ENCODE results near the gene CHRNB4.

Gene CHRNB4

DNA sequence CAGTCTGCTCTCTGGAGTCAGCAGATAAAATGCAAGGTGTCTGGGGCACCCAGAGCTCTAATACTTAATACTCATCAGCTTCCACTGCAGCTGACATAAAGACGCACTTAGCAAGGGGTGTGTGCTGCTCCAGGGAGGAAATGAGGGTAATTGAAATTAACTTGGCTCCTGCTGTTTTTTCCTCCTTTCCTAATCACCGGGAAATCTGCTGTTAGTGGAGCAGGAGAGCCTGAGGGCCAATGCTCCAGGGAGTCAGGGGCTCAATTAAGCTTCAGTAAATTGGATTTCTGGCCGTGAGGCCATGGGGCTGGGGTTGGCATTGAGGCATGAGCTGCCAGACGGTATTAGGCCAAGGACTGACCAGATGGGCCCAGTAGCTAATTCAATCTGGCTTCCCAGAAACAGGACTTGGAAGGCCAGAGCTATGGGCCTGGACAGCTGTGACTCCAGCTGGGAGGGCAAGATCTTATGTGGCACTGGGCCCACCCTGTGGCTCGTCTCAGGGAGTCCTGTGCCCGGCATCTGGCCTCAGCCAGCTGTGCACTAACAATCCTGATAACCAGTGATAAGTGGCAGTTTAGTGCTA, 30.7 kb upstream of the CHRNB4 start:
- DNase-seq (ENCODE audit: low read depth in 3 of 3, low spot score in 1 of 3), result no peak

GRCh38 chr15:78668987-78669386, 28.0 kb upstream of the CHRNB4 start:
- DNase-seq (ENCODE audit: low read depth in 3 of 3, low spot score in 1 of 3), result no peak

DNA sequence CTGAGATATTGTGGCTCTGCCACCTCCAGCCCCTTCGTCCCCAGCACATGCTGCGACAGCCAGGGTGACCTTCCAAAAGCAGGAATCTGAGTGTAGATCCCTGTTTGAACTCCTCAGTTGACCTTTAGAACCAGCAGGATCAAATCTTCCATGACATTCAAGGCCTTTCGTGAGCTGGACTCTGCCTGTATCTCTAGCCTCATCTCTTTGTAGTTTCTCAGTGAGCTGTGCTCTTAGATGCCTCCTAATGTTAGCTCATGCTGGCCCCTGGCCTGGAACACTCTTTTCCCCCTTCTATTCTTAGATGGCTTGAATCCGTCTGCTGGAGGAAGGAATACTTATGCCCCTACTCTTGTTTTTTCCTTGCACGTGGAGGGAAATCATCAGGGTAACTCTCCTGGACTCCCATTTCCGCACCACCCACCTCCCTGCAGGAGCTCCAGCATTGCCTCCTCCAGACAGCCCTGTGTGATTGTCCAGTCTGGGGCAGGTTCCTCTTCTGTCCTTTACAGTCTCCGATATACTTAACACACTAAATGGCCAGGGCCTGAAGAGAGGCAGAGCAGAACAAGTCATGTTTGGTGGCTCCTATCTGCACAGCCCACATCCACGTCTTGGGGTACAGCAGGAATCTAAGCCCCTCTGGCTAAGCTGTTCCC, 26.7 kb upstream of the CHRNB4 start:
- DNase-seq (ENCODE audit: low read depth in 3 of 3, low spot score in 1 of 3), result no peak

- no peak for DNase-seq (ENCODE audit: low read depth in 3 of 3, low spot score in 1 of 3)
Measured at GRCh38 chr15:78666010-78666409, 25.0 kb upstream of the CHRNB4 start.

DNA sequence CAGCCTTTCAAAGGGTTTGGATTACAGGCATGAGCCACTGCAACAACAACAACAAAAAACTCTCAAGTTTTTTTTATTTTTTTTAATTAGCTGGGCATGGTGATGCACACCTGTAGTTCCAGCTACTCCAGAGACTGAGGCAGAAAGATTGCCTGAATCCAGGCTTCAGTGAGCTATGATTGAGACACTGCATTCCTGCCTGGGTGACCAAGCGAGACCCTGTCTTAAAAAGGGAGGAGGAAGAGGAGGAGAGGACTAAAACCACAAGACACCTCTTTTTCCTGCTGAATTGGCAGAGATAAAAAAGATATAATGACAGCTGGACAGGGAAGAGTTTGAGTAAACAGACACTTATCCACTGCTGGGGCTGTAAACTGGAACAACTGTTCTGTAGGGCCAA, 22.7 kb upstream of the CHRNB4 start:
- DNase-seq (ENCODE audit: low read depth in 3 of 3, low spot score in 1 of 3), result no peak

DNA sequence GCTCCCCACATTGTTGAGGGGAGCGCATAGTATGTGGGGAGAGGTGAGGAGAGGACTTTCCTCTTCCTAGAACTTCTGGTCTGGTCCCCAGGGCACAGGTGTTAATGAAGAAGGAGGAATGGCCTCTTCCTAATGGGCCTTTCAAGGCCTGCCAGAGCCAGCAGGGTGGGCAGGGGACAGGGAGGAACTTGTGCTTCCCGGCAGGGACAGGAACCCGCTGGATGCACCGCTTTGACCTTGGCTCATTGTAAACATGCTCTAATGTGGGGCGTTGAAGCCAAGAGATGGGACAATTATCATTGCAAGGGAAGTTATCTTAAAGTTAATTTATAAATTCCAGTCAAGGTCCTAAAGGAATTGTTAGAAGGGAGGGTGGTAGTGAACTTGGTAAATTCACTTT, 21.0 kb upstream of the CHRNB4 start:
- no peak for DNase-seq (ENCODE audit: low read depth in 3 of 3, low spot score in 1 of 3)

DNA sequence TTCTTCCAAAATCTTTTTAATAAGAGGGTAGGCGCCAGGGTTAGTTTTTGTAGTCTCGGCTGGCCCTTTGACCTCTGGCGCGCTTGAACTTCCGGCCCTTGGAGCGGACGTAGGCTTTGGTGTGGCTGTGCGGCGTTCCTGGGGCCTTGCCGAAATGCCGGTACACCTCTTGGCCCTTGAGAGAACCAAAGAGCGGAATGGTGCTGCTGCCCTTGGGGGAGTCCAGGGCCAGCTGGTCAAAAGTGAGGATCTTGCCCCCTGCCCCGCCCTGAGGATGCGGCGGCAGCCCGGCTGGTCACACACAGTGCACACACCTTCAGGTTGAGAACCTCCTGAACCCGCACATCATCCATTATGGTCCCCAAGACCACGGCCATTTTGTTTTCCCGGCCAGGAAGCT, 20.0 kb upstream of the CHRNB4 start:
- DNase-seq (ENCODE audit: low read depth in 3 of 3, low spot score in 1 of 3), result no peak

DNA sequence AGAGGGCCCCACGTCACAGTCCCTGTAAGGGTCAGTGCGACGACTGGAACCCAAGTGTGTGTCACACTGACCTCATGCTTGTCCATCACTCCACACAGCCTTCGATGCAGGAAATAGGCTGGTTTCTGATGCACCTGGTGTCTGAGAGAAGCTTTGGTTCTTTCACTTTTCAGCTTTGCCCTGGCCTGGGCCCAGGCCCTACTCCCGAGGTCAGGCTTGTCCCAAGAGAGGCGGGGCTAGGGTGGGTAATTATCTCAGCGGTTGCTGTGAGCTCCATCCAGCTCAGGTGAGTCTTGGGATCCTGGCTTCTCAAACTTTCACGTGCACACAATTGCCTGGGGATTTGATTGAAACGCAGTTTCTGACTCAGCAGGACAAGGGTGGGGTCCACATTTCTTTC, 19.6 kb upstream of the CHRNB4 start:
- DNase-seq (ENCODE audit: low read depth in 3 of 3, low spot score in 1 of 3), result no peak

DNA sequence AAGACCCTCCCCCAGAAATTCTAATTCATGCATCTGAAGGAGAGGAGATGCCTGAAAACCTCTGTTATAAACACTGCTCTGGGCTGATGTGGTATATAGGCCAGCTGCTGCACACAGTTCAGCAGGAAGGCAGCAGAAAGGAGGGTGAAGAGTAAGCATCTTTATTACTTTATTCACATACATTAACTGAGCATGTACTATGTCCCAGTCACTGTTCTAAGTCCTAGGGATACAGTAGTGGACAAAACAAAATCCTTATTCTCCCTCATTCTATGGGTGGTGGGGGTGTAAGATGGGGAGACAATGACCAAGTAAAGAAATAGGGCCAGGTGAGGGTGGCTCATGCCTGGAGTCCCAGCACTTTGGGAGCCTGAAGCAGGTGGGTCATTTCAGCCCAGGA, 17.8 kb upstream of the CHRNB4 start:
- no peak for DNase-seq (ENCODE audit: low read depth in 3 of 3, low spot score in 1 of 3)

GRCh38 chr15:78654272-78654671, 13.3 kb upstream of the CHRNB4 start:
- no peak for DNase-seq (ENCODE audit: low read depth in 3 of 3, low spot score in 1 of 3)

DNA sequence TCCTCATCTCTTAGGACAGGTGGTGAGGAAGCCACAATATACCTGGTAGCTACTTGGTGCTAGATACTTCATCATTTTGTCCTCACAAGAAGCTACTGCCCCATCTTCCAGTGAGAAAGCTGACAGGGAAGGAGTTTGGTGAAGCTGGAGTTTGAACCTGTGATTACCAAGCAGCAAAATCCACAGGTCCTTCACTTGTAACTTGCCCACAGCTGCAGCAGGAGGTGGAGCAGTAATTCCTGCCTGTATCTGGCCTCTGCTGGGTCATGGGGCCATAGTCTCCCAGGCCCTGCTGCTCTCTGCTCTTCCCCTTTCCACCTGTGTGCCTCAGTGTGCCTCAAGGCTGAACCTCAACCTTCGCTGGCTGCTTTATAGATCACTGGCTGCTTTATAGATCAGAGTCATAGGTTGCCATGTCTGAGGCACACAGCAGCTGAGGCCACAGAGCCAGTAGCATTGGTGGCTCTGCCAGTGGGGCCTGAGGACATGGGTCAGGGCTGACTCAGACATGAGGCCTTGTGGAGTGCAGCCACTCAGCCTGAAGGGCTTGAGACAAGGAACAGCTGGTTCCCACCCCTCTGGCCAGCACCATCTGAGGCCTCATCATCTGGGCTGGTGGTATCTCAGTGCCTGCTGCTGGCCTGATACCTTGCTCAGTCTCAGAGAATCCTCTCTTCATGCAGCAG, 11.1 kb upstream of the CHRNB4 start:
- no peak for DNase-seq (ENCODE audit: low read depth in 3 of 3, low spot score in 1 of 3)

GRCh38 chr15:78651007-78651406, 10.0 kb upstream of the CHRNB4 start:
- no peak for DNase-seq (ENCODE audit: low read depth in 3 of 3, low spot score in 1 of 3)

GRCh38 chr15:78650022-78650421, 9.0 kb upstream of the CHRNB4 start:
- no peak for DNase-seq (ENCODE audit: low read depth in 3 of 3, low spot score in 1 of 3)

- DNase-seq (ENCODE audit: low read depth in 3 of 3, low spot score in 1 of 3), result no peak
Measured at GRCh38 chr15:78645009-78645408, 4.0 kb upstream of the CHRNB4 start.

DNA sequence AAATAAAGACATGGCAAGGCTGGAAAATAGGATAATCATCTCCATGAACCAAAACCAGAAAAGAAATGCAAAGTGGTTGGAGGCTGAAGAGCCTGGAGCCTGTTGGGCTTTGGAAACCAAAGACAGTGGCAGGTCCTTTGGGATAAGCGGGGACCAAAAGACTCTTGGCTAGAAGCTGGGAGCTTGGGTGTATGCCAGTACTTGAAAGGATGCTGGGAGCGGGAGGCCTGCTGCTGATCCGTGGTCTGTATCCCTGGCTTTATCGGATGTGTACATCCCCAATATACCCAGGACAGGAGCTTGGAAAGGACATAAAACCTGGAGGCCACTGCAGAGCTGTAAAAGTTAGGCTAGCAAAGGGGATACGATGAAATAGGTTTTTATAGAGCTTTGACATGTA, 1.3 kb upstream of the CHRNB4 start:
- no peak for DNase-seq (ENCODE audit: low read depth in 3 of 3, low spot score in 1 of 3)

DNA sequence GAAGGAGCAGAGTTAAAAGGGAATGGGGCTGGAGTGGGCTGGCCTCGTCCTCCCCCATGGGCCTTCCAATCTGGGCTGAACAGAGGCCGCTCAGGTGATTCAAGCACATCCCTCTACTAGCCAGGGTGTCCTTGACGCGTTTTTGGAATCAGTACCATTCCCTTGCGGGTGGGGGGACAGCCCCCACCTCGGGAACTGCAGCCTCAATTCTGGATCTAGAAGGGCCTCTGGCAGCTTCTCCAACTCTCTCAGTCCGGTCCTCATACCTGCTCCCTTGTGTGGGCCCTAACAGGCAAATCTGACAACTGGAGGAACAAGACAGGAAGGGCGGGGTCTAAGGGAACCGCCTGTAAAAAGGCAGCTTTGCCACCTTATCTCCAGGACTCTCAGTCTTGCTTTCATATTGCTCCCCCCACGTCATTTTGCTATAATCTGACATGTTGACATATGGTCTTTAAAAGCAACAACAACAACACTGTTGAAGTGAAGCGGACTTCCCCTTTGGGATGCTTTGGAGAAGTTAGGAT, 802 bp upstream of the CHRNB4 start:
- no peak for DNase-seq (ENCODE audit: low read depth in 3 of 3, low spot score in 1 of 3)

GRCh38 chr15:78640527-78641101, 396 bp downstream of the CHRNB4 start:
- no peak for DNase-seq (ENCODE audit: low read depth in 3 of 3, low spot score in 1 of 3)

- no peak for DNase-seq (ENCODE audit: low read depth in 3 of 3, low spot score in 1 of 3)
Measured at GRCh38 chr15:78638658-78639314, 2.2 kb downstream of the CHRNB4 start.

GRCh38 chr15:78637776-78638435, 3.1 kb downstream of the CHRNB4 start:
- DNase-seq (ENCODE audit: low read depth in 3 of 3, low spot score in 1 of 3), result no peak

DNA sequence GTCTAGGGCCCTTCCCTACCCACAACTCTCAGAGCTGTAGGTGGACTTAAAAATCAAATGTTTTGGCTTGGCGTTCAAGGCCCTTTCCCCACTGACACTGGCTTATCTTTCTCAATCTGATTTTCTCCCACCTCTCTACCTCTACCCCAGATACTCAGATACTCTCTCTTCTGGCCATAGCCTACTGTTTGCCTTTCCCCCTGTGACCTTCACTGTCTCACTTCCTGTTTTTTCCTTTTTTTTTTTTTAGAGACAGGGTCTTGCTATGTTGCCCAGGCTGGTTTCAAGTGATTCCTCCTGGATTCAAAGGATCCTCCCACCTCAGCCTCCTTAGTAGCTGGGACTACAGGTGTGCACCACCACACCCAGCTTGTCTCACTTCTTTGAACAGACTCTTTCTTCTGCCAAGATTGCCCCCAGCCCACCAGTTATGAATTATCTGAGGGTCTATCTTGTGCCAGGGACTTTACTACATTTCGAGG, 4.6 kb downstream of the CHRNB4 start:
- no peak for DNase-seq (ENCODE audit: low read depth in 3 of 3, low spot score in 1 of 3)

DNA sequence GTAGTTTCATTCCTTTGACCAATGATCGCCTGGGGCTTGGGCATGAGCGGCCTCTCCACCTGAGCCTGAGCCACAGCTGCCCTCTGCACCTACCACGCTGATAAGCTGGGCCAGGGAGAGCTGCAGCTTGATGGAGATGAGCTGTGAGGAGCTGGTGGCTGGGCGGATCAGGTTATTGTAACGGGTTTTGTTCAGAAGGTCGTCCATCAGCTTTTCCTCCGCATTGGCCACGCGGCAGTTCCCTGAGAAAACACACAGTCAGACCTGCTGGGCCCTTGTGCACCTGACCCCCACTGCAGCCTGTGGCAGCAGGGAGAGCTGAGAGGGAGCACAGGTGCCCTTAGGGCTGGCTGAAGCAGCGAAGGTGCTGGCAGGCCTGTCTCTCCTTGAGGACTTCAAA, 5.7 kb downstream of the CHRNB4 start:
- no peak for DNase-seq (ENCODE audit: low read depth in 3 of 3, low spot score in 1 of 3)

Data from stimulated activated CD4-positive, alpha-beta T cell treated with anti-CD3 and anti-CD28 coated beads, TNF-alpha, amount 100 ng/mL, for 1 hour (primary cell).